Esophagus (tissue), 2 donors: ENCODE measurements around the gene RAB40B. TPM values are rescaled to one million over a fixed set of nuclear protein-coding genes. Genes with fewer than 3 reads are reported as not detected.
"Not testable (repeated sequence)": the region's sequence is repeated elsewhere in the genome, so short reads cannot be mapped to it uniquely, and the experiment has no call there.

Source experiments
- H3K27ac ChIP-seq, 2 donors: one replicate each; pipeline ENCODE4 v1.5.1; 2013; ENCODE audit warnings: low read depth in 2 of 2, mild to moderate bottlenecking in 2 of 2, inconsistent platforms in 1 of 2, low read length in 1 of 2, moderate library complexity in 1 of 2
- H3K27me3 ChIP-seq, 2 donors: one replicate each; pipeline ENCODE4 v1.6.1; 2013; ENCODE audit warnings: low read length in 2 of 2, control low read depth in 1 of 2, mild to moderate bottlenecking in 1 of 2; ENCODE audit not compliant: insufficient read depth in 2 of 2, control insufficient read depth in 1 of 2
- H3K36me3 ChIP-seq, 2 donors: one replicate each; pipeline ENCODE4 v1.6.1; 2013; ENCODE audit warnings: low read length in 1 of 2; ENCODE audit not compliant: control insufficient read depth in 2 of 2, insufficient read depth in 2 of 2
- H3K4me1 ChIP-seq, 2 donors: one replicate each; pipeline ENCODE4 v1.6.1; 2013; ENCODE audit warnings: low read length in 1 of 2; ENCODE audit not compliant: control insufficient read depth in 2 of 2, insufficient read depth in 2 of 2
- H3K4me3 ChIP-seq, 2 donors: one replicate each; pipeline ENCODE4 v1.5.1; 2013; ENCODE audit warnings: low read length in 2 of 2, mild to moderate bottlenecking in 2 of 2, low read depth in 1 of 2, moderate library complexity in 1 of 2
- H3K9me3 ChIP-seq, 2 donors: one replicate each; pipeline ENCODE4 v1.6.1; 2013; ENCODE audit warnings: mild to moderate bottlenecking in 2 of 2, low read depth in 1 of 2, low read length in 1 of 2, moderate library complexity in 1 of 2; ENCODE audit not compliant: control insufficient read depth in 2 of 2, insufficient read depth in 1 of 2
- WGBS, 2 donors: extraction: QIAGEN DNeasy Blood & Tissue Kit; methylation state at CpG; one replicate each; pipeline ENCODE4 v1.1.7; 2013; 5-methylcytosine and 5-hydroxymethylcytosine counted together
- polyA plus RNA-seq, 2 donors: library from polyadenylated mRNA; stranded (reverse); fragments of 200-250 nt; gene quantifications; one replicate each; pipeline ENCODE4 v1.2.3, GENCODE V29; 2013
- donor health status: healthy with polysubstance abuse.
- donor health status: Bipolar disorder and iron deficiency.

Gene RAB40B
- polyA plus RNA-seq, 2 donors = 9.3 to 9.7 TPM

DNA sequence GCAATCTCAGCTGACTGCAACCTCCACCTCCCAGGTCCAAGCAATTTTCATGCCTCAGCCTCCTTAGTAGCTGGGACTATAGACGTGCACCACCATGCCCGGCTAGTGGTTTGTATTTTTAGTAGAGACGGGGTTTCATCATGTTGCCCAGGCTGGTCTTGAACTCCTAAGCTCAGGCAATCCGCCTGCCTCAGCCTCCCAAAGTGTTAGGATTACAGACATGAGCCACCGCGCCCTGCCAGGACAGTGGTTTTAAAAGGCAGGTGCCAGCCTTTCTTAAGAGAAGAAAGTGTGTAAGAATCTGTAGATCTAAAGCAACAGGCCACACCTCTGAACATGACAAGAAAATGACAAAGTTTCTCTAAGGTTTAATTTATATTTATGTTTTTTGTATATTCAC lies 43.9 kb downstream of the RAB40B start:
- Histone ChIP-seq H3K36me3 (peaks cover 0 to 13% of the 10 kb centered on the region in 2 donors), H3K27ac (peak overlapping the region in 1 of 2 donors; percentile 2)
- H3K4me3 ChIP-seq, H3K4me1 ChIP-seq, H3K27me3 ChIP-seq, H3K9me3 ChIP-seq: not testable (repeated sequence)
- WGBS, 2 donors = 79 to 85% methylated on average over 6 of the region's 6 CpGs

DNA sequence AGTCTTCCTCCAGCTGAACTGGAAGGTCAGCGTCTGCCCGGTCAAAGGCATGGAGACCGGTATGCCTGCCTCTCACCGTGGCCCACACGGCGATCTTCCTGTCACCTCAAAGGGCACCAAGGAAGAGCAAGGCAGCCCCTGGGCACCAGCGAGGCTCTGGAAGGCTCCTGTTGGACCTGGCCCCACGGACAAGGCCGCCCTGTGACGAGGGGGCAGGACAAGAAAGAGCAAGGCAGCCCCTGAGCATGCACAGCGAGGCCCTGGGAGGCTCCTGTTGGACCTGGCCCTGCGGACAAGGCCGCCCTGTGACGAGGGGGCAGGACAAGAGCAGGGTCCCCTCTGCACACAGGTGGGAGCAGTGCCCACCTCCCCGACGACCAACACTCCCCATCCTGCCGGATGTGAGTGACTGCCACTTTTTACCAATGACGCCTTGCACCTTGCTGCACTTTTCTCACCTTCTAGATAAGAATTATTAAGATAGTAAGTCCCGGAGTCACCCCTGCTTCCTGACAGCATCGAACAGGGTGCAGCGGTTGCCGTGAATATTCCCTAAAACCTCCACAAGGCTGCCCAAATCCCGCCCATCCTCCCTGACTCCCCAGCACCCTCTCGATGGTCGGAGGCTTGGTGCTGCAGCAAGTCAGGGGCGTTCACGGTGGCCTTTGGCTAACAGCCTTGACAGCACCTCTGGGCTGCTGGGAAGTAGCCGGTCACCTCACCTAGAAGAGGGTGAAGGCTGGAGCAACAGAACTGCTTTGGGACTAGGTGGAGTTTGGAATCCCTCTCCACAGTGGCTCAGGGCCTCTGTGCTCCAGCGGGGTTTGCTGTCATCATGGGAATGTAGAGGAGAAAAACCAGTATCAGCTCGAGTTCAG lies 44.6 kb downstream of the RAB40B start:
- WGBS, 2 donors = 81 to 84% methylated on average over 30 of the region's 30 CpGs
- Histone ChIP-seq H3K27ac (peak overlapping the region in 1 of 2 donors; percentile 2), H3K4me3 (no peak overlapping the region)

DNA sequence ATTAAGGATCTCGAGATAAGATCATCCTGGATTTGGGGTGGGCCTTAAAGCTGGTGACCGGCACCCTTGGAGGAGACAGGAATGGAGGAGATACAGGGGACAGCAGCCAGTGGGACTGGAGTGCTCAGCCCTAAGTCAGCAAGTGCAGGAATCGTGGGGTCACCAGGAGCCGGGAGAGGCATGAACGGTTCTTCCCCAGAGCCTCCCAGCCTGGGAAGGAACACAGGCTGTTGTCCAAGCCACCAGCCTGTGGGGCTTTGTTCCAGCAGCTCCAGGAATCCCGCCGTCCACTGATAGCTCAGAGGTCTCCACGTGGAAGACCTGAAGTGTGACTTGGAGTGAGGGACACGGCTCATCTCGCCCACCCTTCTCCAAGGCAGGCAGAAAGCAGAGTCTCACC lies 47.8 kb downstream of the RAB40B start:
- no peak overlapping the region for H3K4me3 ChIP-seq
- no peak overlapping the region for H3K27ac ChIP-seq
- WGBS, 2 donors = 65 to 71% methylated on average over 10 of the region's 10 CpGs
- H3K9me3 ChIP-seq = no peaks in the 10 kb centered on the region
- H3K36me3 ChIP-seq = no peaks in the 10 kb centered on the region
- H3K4me1 ChIP-seq = peaks cover 0 to 2% of the 10 kb centered on the region in 2 donors
- no peaks in the 10 kb centered on the region for H3K27me3 ChIP-seq

More for the DNA sequence above, 44.6 kb downstream of the RAB40B start:
- Histone ChIP-seq H3K36me3 (peaks cover 0 to 7% of the 10 kb centered on the region in 2 donors), H3K4me1 (no peaks in the 10 kb centered on the region), H3K27me3 (no peaks in the 10 kb centered on the region), H3K9me3 (no peaks in the 10 kb centered on the region)

DNA sequence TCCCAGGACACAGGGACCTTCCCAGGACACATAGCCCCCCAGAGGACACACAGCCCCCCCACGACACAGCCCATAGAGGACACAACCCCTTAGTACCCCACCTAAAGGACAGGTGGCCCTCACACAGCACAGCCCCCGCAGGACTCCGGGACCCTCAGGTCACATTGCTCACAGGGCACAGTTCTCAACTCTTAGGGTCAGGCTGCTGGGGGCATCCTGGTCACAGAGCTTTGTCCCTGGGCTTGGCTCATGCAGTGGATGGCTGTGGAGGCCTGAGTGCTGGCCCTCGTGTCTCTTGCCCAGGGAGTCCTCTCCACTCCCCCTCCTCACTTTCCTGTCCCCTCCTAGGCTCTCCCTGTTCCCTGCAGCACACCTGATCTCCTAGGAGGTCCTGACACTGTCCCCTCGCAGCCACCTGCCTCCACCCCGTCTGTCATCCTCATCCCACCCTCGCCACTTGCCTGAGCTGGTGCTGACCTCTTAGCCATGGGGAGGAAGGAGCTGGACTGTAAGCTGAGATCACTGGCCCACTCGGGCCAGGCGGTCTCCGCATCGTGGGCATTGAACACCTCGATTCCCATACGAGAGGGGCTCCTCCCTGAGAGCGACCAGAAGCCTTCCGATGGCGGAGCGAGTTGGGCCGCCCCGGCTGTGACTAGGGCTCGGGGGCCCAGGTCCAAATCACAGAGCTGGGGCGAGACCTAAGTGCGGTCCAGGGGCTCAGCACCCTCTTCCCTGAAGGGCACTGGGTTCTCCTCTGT lies 48.8 kb downstream of the RAB40B start:
- no peak overlapping the region for H3K4me3 ChIP-seq
- H3K27me3 ChIP-seq = no peaks in the 10 kb centered on the region
- no peaks in the 10 kb centered on the region for H3K9me3 ChIP-seq
- H3K4me1 ChIP-seq = peaks cover 0 to 2% of the 10 kb centered on the region in 2 donors
- peak overlapping the region in 1 of 2 donors; percentile 89 for H3K27ac ChIP-seq
- no peaks in the 10 kb centered on the region for H3K36me3 ChIP-seq
- 83 to 85% methylated on average over 22 of the region's 22 CpGs for WGBS, 2 donors

DNA sequence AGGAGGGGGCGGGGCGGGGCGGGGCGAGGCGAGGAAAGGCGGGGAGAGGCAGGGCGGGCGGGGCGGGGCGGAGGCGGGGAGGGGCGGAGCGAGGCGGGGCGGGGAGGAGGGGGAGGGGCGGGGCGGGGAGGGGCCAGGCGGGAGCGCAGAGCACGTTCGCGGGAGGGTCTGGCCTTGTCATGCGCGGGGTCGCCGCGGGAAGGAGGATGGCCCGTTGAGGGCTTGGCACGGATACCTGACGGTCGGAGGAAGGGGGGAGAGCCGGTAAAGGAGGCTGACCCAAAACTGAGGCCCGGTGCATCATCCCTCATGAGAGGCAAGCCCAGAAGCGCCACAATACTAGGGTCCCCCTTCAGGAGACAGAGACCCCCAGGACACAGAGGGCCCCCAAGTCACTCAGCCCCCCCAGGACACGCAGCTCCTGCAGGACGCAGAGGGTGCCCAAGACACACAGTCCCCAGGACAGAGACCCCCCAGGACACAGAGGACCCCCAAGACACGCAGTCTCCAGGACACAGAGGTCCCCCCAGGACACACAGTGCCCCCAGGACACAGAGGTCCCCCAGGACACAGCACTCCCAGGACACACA lies 49.7 kb downstream of the RAB40B start:
- 12 to 13% methylated on average over 17 to 20 of the region's 37 CpGs for WGBS, 2 donors
- peaks cover 0 to 6% of the 10 kb centered on the region in 2 donors for H3K36me3 ChIP-seq
- H3K27ac ChIP-seq = peak overlapping the region; percentile 62 to 89
- no peaks in the 10 kb centered on the region for H3K27me3 ChIP-seq
- H3K4me1 ChIP-seq = peaks cover 0 to 2% of the 10 kb centered on the region in 2 donors
- peak overlapping the region; percentile 21 to 22 for H3K4me3 ChIP-seq
- H3K9me3 ChIP-seq = no peaks in the 10 kb centered on the region

DNA sequence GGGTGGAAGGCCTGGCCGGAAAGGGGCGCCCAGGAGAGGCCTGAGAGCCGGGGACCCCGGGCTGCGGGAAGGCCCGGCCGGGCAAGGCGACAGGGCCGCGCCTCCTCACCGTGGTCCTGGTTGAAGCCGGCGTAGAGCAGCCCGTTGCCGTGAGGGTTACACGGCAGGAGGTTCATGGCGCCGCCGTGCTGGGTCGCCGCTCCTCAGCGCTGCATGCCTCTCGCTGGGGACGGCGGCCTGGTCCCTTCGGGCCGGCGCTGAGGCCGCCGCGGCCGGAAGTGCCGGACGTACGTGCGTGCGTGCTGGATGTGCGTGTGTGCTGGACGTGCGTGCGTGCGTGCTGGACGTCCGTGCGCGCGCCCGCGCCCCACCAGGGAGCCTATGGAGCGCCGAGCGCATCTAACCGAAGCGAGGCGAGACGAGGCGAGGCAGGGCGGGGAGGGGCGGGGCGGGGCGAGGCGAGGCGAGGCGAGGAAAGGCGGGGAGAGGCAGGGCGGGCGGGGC lies 50.3 kb downstream of the RAB40B start, which contains the start of gene WDR45B:
Gene WDR45B (minus strand): TSS at position 280 of the 504 bp plus-strand sequence. CDS start 104 bp downstream, at position 176.
- WGBS, 2 donors = 1% methylated on average over 59 to 63 of the region's 67 CpGs
- Histone ChIP-seq H3K4me1 (peaks cover 0 to 2% of the 10 kb centered on the region in 2 donors), H3K36me3 (peaks cover 0 to 6% of the 10 kb centered on the region in 2 donors), H3K27me3 (no peaks in the 10 kb centered on the region), H3K4me3 (peak within 1 kb of the TSS; percentile 76 to 95), H3K27ac (peak within 1 kb of the TSS; percentile 96 to 99), H3K9me3 (no peaks in the 10 kb centered on the region)

DNA sequence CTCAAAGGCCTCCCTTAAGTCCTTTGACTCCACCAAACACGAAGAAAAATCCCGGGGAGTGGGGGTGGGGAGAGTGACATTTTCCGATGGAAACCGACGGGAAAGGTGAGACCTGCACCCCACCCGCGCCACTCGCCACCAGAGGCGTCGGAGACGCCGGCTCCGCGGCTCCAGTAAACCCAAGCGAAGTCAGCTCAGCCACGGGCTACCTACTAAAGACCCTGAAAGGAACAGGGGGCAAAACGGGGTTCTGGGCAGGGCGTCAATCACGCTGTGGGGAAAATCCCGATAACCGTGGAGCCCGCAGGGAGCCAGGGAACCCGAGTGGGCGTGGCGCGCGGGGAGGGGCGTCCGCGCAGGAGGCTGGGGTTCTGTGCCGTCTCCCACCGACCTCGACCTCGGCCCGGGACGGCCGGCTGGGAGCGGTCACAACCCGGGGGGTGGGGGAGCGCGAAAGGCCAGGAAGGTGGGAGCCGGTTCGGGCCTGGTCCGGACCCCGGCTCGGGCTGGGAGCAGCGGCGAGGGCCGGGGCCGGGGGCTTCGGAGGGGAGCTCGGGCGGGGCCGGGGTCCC lies 50.8 kb downstream of the RAB40B start:
- H3K27ac ChIP-seq = peak overlapping the region; percentile 96 to 99
- H3K9me3 ChIP-seq = no peaks in the 10 kb centered on the region
- peaks cover 0 to 2% of the 10 kb centered on the region in 2 donors for H3K4me1 ChIP-seq
- H3K36me3 ChIP-seq = peaks cover 0 to 9% of the 10 kb centered on the region in 2 donors
- no peaks in the 10 kb centered on the region for H3K27me3 ChIP-seq
- H3K4me3 ChIP-seq = peak overlapping the region; percentile 76 to 95
- WGBS, 2 donors = 1% methylated on average over 54 of the region's 54 CpGs

DNA sequence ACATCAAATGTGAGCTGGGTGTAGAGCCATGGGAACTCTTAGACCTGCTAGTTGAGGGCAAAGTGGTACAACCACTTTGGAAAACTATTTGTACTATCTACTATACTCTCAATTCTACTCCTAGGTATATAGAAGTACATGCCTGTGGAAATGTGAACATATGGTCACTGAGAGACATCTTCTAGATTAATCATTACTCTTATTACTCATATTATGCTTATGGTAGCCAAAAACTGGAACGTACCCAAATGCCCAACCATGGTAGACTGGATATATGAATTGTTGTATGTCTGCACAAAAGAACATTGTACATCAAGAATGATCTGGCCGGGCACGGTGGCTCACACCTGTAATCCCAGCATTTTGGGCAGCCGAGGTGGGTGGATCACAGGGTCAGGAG lies 53.0 kb downstream of the RAB40B start:
- H3K4me3 ChIP-seq = no peak overlapping the region
- H3K36me3 ChIP-seq = peaks cover 0 to 19% of the 10 kb centered on the region in 2 donors
- peaks cover 0 to 2% of the 10 kb centered on the region in 2 donors for H3K4me1 ChIP-seq
- H3K27me3 ChIP-seq = no peaks in the 10 kb centered on the region
- H3K9me3 ChIP-seq = no peaks in the 10 kb centered on the region
- WGBS, 2 donors = 80 to 91% methylated on average over 4 of the region's 4 CpGs
- H3K27ac ChIP-seq = no peak overlapping the region

DNA sequence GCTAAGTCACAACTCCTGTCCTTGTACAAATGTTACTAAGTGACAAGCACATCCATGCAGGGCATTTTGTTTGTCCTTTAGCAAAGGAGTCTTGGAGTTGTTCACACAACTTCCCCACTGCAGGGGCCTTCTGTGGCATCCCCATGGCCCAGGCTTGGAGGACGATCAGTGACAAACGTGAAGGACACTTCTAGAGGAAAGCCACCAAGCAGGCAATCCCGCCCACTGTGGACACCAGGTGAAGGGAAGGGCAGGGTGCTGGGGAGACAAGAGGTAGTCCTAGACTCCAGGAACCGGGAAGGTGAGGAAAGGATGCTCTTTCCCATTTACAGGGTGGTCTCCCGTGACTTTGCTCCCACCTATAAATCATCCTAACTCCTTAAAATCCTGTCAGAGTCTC lies 54.4 kb downstream of the RAB40B start:
- 85 to 87% methylated on average over 5 of the region's 5 CpGs for WGBS, 2 donors
- Histone ChIP-seq H3K27me3 (no peaks in the 10 kb centered on the region), H3K4me1 (peaks cover 0 to 7% of the 10 kb centered on the region in 2 donors), H3K27ac (no peak overlapping the region), H3K36me3 (peaks cover 0 to 28% of the 10 kb centered on the region in 2 donors), H3K4me3 (no peak overlapping the region), H3K9me3 (no peaks in the 10 kb centered on the region)
